ENCODE measurements around the gene YES1. TPM values are rescaled to one million over a fixed set of nuclear protein-coding genes. Genes with fewer than 3 reads are reported as not detected.

YES1 gene
- total RNA-seq, 1 experiment from 2014 or later: not detected

DNA sequence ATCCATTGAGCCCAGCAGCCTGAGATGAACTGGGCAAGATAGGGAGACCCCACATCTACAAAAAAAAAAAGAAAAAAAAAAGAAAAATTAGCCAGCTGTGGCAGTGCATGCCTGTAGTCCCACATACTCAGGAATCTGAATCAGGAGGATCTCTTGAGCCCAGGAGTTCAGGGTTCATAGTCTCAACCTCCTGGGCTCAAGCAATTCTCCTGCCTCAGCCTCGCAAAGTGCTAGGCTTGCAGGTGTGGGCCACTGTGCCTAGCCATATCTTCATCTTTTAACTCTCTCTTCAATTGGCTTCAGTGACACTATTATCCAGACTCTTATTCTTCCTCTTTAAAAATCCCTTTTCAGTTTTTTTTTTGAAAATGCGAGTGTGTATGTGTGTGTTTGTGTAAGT, 28.5 kb upstream of the YES1 start:
- no peak overlapping the region for H3K27ac ChIP-seq (ENCODE audit: low read length)
- H4K20me1 ChIP-seq (ENCODE audit: insufficient read depth, low read depth, low read length): no peaks in the 10 kb centered on the region
- H3K4me3 ChIP-seq (ENCODE audit: low read length): no peak overlapping the region
- H3K36me3 ChIP-seq (ENCODE audit: insufficient read depth, low read length): no peaks in the 10 kb centered on the region
- no peaks in the 10 kb centered on the region for H3K9me2 ChIP-seq (replicated peaks; ENCODE audit: insufficient read depth, low read length)
- H3K4me1 ChIP-seq (ENCODE audit: low read length): no peaks in the 10 kb centered on the region
- H3K9me3 ChIP-seq (ENCODE audit: low read length): no peaks in the 10 kb centered on the region
- H3K9ac ChIP-seq (ENCODE audit: low read length): no peak overlapping the region
- no peak for DNase-seq
- no peak overlapping the region for H2AFZ ChIP-seq (ENCODE audit: low read length)
- H3K79me2 ChIP-seq (ENCODE audit: low read length): no peaks in the 10 kb centered on the region
- no peak overlapping the region for H3K4me2 ChIP-seq (ENCODE audit: low read depth, low read length, poor library complexity, severe bottlenecking)
- no peaks in the 10 kb centered on the region for H3K27me3 ChIP-seq (ENCODE audit: low read length)

DNA sequence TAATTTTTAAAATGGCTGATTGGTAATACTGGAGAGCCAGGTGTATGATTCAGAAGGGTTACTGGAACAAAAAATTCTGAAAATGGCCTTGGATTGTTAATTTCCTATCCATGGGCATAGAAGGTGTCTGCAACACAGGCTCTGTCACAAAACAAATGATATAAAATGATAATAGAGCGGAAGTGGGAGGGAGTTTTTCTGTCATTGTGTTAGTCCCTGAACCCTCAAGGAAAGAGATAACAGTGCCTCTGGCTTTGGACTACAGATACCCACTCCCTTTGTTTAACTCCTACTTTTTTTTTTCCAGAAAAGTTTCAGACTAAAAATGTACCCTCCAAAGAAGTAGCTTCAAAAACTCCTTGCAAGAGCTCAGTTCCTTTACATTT, 28.0 kb upstream of the YES1 start:
- H3K27ac ChIP-seq (ENCODE audit: low read length): no peak overlapping the region
- no peak overlapping the region for H3K4me3 ChIP-seq (ENCODE audit: low read length)
- H3K4me2 ChIP-seq (ENCODE audit: low read depth, low read length, poor library complexity, severe bottlenecking): no peak overlapping the region
- H3K9ac ChIP-seq (ENCODE audit: low read length): no peak overlapping the region
- H3K4me1 ChIP-seq (ENCODE audit: low read length): no peaks in the 10 kb centered on the region
- H3K9me2 ChIP-seq (replicated peaks; ENCODE audit: insufficient read depth, low read length): no peaks in the 10 kb centered on the region
- H4K20me1 ChIP-seq (ENCODE audit: insufficient read depth, low read depth, low read length): no peaks in the 10 kb centered on the region
- no peaks in the 10 kb centered on the region for H3K9me3 ChIP-seq (ENCODE audit: low read length)
- H3K36me3 ChIP-seq (ENCODE audit: insufficient read depth, low read length): no peaks in the 10 kb centered on the region
- no peaks in the 10 kb centered on the region for H3K79me2 ChIP-seq (ENCODE audit: low read length)
- H2AFZ ChIP-seq (ENCODE audit: low read length): no peak overlapping the region
- no peak for DNase-seq
- H3K27me3 ChIP-seq (ENCODE audit: low read length): no peaks in the 10 kb centered on the region

DNA sequence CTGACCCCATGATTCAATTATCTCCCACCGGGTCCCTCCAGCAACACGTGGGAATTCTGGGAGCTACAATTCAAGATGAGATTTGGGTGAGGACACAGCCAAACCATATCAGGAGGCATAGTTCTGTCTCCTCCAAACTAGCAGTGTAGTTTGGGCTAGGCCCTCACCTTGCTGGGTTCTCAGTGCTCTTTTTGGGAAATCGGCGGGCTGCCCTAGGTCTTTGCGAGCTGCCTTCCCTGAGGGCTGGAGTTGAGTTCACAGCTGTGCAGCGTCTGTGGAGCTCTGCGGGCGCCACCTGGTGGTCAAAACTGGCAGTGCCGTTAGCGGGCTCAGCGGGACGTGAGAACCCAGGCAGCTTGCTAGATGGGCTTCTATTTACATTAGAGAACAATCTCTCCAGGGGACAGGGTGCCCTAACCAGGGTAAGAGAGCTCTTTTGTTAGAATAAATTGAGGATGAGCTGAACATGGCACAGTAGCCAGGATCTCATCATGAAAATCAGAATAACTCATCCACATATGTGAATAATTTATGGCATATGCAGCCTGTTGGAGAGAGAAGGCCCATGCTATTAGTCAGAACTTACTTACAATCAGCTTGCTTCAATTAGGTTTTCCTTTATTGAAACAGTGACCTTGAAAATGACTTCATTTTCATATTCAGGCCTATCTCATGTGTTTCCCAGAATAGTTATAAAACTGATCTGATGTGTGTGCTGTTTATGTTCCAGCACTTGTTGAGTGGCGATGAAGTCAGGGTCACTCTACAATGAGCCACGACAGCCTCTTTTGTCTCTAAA, 27.4 kb upstream of the YES1 start:
- no peaks in the 10 kb centered on the region for H3K36me3 ChIP-seq (ENCODE audit: insufficient read depth, low read length)
- no peak overlapping the region for H3K4me2 ChIP-seq (ENCODE audit: low read depth, low read length, poor library complexity, severe bottlenecking)
- DNase-seq: peak; percentile 93
- H3K4me1 ChIP-seq (ENCODE audit: low read length): no peaks in the 10 kb centered on the region
- H3K9me2 ChIP-seq (replicated peaks; ENCODE audit: insufficient read depth, low read length): no peaks in the 10 kb centered on the region
- H3K79me2 ChIP-seq (ENCODE audit: low read length): no peaks in the 10 kb centered on the region
- no peak overlapping the region for H3K27ac ChIP-seq (ENCODE audit: low read length)
- no peak overlapping the region for H2AFZ ChIP-seq (ENCODE audit: low read length)
- no peaks in the 10 kb centered on the region for H3K27me3 ChIP-seq (ENCODE audit: low read length)
- no peaks in the 10 kb centered on the region for H3K9me3 ChIP-seq (ENCODE audit: low read length)
- no peaks in the 10 kb centered on the region for H4K20me1 ChIP-seq (ENCODE audit: insufficient read depth, low read depth, low read length)
- H3K9ac ChIP-seq (ENCODE audit: low read length): no peak overlapping the region
- no peak overlapping the region for H3K4me3 ChIP-seq (ENCODE audit: low read length)

DNA sequence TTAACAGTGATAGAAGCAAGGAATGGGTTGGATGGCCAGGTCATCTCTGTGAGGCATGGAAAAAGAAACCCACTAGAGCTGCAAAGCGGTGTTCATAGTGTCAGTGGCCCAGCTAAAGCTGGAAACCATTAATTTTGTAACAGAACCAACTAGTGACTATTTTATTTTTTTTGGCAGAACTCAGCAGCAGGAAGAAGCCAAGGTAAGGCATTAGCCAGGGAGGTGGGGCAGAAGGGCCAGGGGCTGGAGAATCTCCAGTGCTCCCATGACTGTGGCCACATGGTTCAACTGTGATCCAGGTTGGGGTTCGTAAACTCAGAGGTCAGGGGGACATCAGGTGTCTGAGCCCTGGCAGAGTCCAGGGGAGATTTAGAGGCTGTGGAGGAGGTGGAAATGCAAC, 25.9 kb upstream of the YES1 start:
- Histone ChIP-seq H3K27me3 (ENCODE audit: low read length) (no peaks in the 10 kb centered on the region), H3K36me3 (ENCODE audit: insufficient read depth, low read length) (no peaks in the 10 kb centered on the region), H3K9ac (ENCODE audit: low read length) (no peak overlapping the region), H3K79me2 (ENCODE audit: low read length) (no peaks in the 10 kb centered on the region), H3K9me2 (replicated peaks; ENCODE audit: insufficient read depth, low read length) (no peaks in the 10 kb centered on the region), H3K9me3 (ENCODE audit: low read length) (no peaks in the 10 kb centered on the region), H3K27ac (ENCODE audit: low read length) (no peak overlapping the region), H3K4me1 (ENCODE audit: low read length) (no peaks in the 10 kb centered on the region), H4K20me1 (ENCODE audit: insufficient read depth, low read depth, low read length) (no peaks in the 10 kb centered on the region), H2AFZ (ENCODE audit: low read length) (no peak overlapping the region), H3K4me3 (ENCODE audit: low read length) (no peak overlapping the region), H3K4me2 (ENCODE audit: low read depth, low read length, poor library complexity, severe bottlenecking) (no peak overlapping the region)
- DNase-seq: no peak

DNA sequence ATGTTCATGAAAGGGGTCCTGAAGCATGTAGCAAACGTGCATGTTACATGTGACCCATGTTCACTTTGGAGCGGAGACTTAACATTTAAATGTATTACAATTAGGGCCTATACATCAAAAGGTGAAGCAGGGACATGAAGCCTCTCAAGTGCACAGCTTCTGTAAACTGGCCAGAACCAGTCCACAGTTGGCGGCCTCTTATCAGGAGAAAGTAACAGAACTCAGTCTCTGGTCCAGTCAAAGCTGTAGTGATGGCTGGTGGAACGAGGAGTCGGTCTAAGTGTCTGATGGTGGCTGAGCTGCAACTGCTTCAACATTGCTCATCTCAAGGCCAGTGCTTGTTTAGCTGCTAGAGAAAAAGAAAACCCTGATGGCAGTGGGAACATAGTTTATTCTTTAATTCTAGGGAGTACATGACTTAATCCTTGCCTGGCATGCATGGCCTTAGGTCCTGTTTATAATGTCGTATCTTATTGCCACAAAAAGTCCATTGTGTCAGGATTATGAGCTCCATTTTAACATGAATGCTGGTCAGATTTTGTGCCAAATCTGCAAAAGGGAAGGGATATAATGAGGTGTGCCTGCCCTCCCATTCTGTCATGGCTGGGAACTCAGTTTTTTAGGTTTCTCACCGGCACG, 22.2 kb upstream of the YES1 start:
- Histone ChIP-seq H3K9ac (ENCODE audit: low read length) (no peak overlapping the region), H3K4me3 (ENCODE audit: low read length) (no peak overlapping the region), H4K20me1 (ENCODE audit: insufficient read depth, low read depth, low read length) (no peaks in the 10 kb centered on the region), H3K9me2 (replicated peaks; ENCODE audit: insufficient read depth, low read length) (no peaks in the 10 kb centered on the region), H3K27me3 (ENCODE audit: low read length) (no peaks in the 10 kb centered on the region), H3K9me3 (ENCODE audit: low read length) (no peaks in the 10 kb centered on the region), H3K79me2 (ENCODE audit: low read length) (no peaks in the 10 kb centered on the region), H2AFZ (ENCODE audit: low read length) (no peak overlapping the region), H3K27ac (ENCODE audit: low read length) (no peak overlapping the region), H3K36me3 (ENCODE audit: insufficient read depth, low read length) (no peaks in the 10 kb centered on the region), H3K4me2 (ENCODE audit: low read depth, low read length, poor library complexity, severe bottlenecking) (no peak overlapping the region), H3K4me1 (ENCODE audit: low read length) (no peaks in the 10 kb centered on the region)
- no peak for DNase-seq

DNA sequence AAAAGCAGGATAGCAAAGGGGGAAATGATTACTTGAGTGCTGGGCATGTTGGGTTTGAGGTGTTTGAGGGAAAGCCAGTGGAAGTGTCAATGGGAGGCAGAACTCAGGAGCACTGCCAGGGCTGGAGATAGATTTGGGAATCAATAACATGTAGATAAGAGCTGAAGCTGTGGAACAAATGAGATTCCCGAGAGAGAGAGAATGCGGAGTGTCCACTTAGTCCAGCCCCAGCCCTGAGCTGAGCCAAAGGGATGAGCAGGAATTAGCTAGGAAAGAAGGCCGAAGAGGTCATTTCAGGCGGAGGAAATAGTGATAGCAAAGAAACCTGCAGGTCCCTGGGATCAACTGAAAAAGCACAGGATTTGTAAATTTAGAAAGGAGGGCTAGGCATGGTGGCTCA, 21.2 kb upstream of the YES1 start:
- Histone ChIP-seq H3K36me3 (ENCODE audit: insufficient read depth, low read length) (no peaks in the 10 kb centered on the region), H2AFZ (ENCODE audit: low read length) (no peak overlapping the region), H3K4me2 (ENCODE audit: low read depth, low read length, poor library complexity, severe bottlenecking) (no peak overlapping the region), H3K27ac (ENCODE audit: low read length) (no peak overlapping the region), H3K9me2 (replicated peaks; ENCODE audit: insufficient read depth, low read length) (no peaks in the 10 kb centered on the region), H3K9ac (ENCODE audit: low read length) (no peak overlapping the region), H3K79me2 (ENCODE audit: low read length) (no peaks in the 10 kb centered on the region), H3K4me1 (ENCODE audit: low read length) (no peaks in the 10 kb centered on the region), H4K20me1 (ENCODE audit: insufficient read depth, low read depth, low read length) (no peaks in the 10 kb centered on the region), H3K27me3 (ENCODE audit: low read length) (no peaks in the 10 kb centered on the region), H3K9me3 (ENCODE audit: low read length) (no peaks in the 10 kb centered on the region), H3K4me3 (ENCODE audit: low read length) (no peak overlapping the region)
- DNase-seq: no peak

DNA sequence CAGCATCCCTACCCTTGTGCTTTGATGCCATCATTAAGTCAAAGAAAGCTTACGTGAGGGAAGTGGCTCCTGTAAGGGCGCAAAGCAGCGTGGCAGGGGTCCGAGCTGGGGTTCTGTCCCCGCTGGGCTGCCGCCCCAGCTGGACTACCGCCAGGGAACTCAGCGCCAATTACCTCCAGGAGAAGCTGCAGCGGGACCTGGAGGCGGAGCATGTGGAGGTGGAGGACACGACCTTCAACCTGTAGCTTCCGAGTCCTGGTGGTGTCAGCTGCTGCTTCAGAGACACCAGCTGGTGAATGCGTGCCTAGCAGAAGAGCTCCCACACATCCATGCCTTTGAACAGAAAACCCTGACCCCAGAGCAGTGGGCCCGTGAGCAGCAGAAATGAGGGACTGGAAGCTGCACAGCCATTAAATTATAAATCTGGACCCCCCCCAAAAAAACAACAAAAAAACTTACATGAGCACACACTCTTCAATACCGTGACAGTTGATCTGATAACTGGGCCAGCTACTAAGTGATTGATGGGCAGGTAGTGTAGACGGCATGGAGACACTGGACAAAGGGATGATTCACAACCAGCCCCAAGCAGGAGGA, 20.1 kb upstream of the YES1 start:
- H3K4me2 ChIP-seq (ENCODE audit: low read depth, low read length, poor library complexity, severe bottlenecking): no peak overlapping the region
- no peaks in the 10 kb centered on the region for H3K9me3 ChIP-seq (ENCODE audit: low read length)
- H3K9me2 ChIP-seq (replicated peaks; ENCODE audit: insufficient read depth, low read length): no peaks in the 10 kb centered on the region
- no peaks in the 10 kb centered on the region for H3K36me3 ChIP-seq (ENCODE audit: insufficient read depth, low read length)
- H3K27me3 ChIP-seq (ENCODE audit: low read length): no peaks in the 10 kb centered on the region
- H2AFZ ChIP-seq (ENCODE audit: low read length): no peak overlapping the region
- H3K27ac ChIP-seq (ENCODE audit: low read length): no peak overlapping the region
- no peaks in the 10 kb centered on the region for H4K20me1 ChIP-seq (ENCODE audit: insufficient read depth, low read depth, low read length)
- no peak overlapping the region for H3K9ac ChIP-seq (ENCODE audit: low read length)
- no peaks in the 10 kb centered on the region for H3K79me2 ChIP-seq (ENCODE audit: low read length)
- no peaks in the 10 kb centered on the region for H3K4me1 ChIP-seq (ENCODE audit: low read length)
- no peak overlapping the region for H3K4me3 ChIP-seq (ENCODE audit: low read length)
- DNase-seq: no peak

DNA sequence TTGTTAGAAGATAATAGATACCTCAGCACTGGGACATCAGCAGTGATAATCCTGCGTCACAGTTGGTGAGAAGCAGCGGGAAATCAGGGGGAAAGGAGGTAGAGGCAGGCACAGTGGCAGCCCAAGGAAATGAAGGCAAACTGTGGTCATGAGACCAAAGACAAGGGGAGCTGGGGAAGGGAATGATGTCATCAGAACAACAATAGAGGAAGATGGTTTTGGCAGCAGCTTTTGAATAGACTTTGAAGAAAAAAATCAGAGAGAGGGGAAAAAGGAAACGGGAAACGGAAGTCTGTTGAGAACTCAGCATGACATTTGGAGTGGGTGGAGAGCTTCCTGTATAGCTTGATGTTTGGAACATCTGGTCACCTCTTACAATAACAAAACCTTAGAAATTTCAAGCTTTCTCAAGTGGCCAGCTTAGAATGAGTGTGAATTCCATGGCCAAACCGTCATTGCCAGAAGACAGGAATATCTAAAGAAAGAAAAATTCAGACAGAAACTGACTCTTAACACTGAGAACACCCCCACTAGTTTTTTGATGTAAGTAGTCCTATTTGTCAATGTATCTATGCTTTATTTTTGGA, 18.4 kb upstream of the YES1 start:
- Histone ChIP-seq H3K79me2 (ENCODE audit: low read length) (no peaks in the 10 kb centered on the region), H3K27me3 (ENCODE audit: low read length) (no peaks in the 10 kb centered on the region), H2AFZ (ENCODE audit: low read length) (no peak overlapping the region; the same call in 1 of the 2 replicates), H4K20me1 (ENCODE audit: insufficient read depth, low read depth, low read length) (no peaks in the 10 kb centered on the region), H3K9me3 (ENCODE audit: low read length) (no peaks in the 10 kb centered on the region), H3K36me3 (ENCODE audit: insufficient read depth, low read length) (no peaks in the 10 kb centered on the region), H3K27ac (ENCODE audit: low read length) (no peak overlapping the region), H3K4me3 (ENCODE audit: low read length) (no peak overlapping the region), H3K4me1 (ENCODE audit: low read length) (no peaks in the 10 kb centered on the region), H3K4me2 (ENCODE audit: low read depth, low read length, poor library complexity, severe bottlenecking) (no peak overlapping the region), H3K9ac (ENCODE audit: low read length) (no peak overlapping the region), H3K9me2 (replicated peaks; ENCODE audit: insufficient read depth, low read length) (no peaks in the 10 kb centered on the region)
- peak; percentile 42 for DNase-seq
